H9 (cell line): ENCODE measurements around the gene SORD. TPM values are rescaled to one million over a fixed set of nuclear protein-coding genes. Genes with fewer than 3 reads are reported as not detected.

Experiments
- DNase-seq: peaks from one replicate; pipeline ENCODE4 v3.0.0-alpha.2; 2017
- H2AFZ ChIP-seq: one replicate; pipeline ENCODE4 v1.6.1; 2013; ENCODE audit warnings: mild to moderate bottlenecking, low read length, control low read depth, moderate library complexity
- H2AK5ac ChIP-seq: 2 replicates; pipeline ENCODE4 v1.6.1; 2013; ENCODE audit warnings: low read length, control low read depth, mixed read lengths; ENCODE audit not compliant: insufficient read length
- H2BK120ac ChIP-seq: one replicate; pipeline ENCODE4 v1.6.1; 2013; ENCODE audit warnings: low read depth, mild to moderate bottlenecking, low read length, control low read depth, inconsistent platforms; ENCODE audit not compliant: poor library complexity, severe bottlenecking
- H2BK12ac ChIP-seq: 2 replicates; pipeline ENCODE4 v1.6.1; 2013; ENCODE audit warnings: low read length, control low read depth, mixed read lengths, low read depth; ENCODE audit not compliant: insufficient read length
- H2BK15ac ChIP-seq: 2 replicates; pipeline ENCODE4 v1.6.1; 2013; ENCODE audit warnings: low read depth, low read length, control low read depth
- H2BK20ac ChIP-seq: one replicate; pipeline ENCODE4 v1.6.1; 2013; ENCODE audit warnings: low read depth, mild to moderate bottlenecking, low read length, control low read depth, inconsistent platforms; ENCODE audit not compliant: poor library complexity, severe bottlenecking
- H2BK5ac ChIP-seq: 2 replicates; pipeline ENCODE4 v1.6.1; 2013; ENCODE audit warnings: low read length, control low read depth, mixed read lengths; ENCODE audit not compliant: insufficient read length
- H3K14ac ChIP-seq: 2 replicates; pipeline ENCODE4 v1.6.1; 2013; ENCODE audit warnings: low read length, control low read depth; ENCODE audit not compliant: insufficient read depth
- H3K18ac ChIP-seq: 2 replicates; pipeline ENCODE4 v1.6.1; 2013; ENCODE audit warnings: low read depth, mild to moderate bottlenecking, mixed read lengths, low read length, control low read depth; ENCODE audit not compliant: insufficient read length
- H3K23ac ChIP-seq: 2 replicates; pipeline ENCODE4 v1.6.1; 2013; ENCODE audit warnings: low read length, control low read depth, mixed read lengths, low read depth; ENCODE audit not compliant: insufficient read length
- H3K23me2 ChIP-seq: 2 replicates; pipeline ENCODE4 v1.6.1; 2013; ENCODE audit warnings: low read depth, mild to moderate bottlenecking, mixed read lengths, low read length, control low read depth; ENCODE audit not compliant: insufficient read length, poor library complexity, severe bottlenecking
- H3K27ac ChIP-seq: 2 replicates; pipeline ENCODE4 v1.5.1; 2013; ENCODE audit warnings: low read length, control low read depth, mixed read lengths, low read depth; ENCODE audit not compliant: insufficient read length
- H3K27me3 ChIP-seq: 2 replicates; pipeline ENCODE4 v1.6.1; 2013; ENCODE audit warnings: low read length, control low read depth, inconsistent platforms; ENCODE audit not compliant: insufficient read depth
- H3K4ac ChIP-seq: 2 replicates; pipeline ENCODE4 v1.6.1; 2013; ENCODE audit warnings: low read depth, mild to moderate bottlenecking, control low read depth, inconsistent platforms, low read length, moderate library complexity
- H3K4me1 ChIP-seq: 2 replicates; pipeline ENCODE4 v1.6.1; 2013; ENCODE audit warnings: low read length, control low read depth, inconsistent platforms; ENCODE audit not compliant: insufficient read depth
- H3K4me2 ChIP-seq: 2 replicates; pipeline ENCODE4 v1.6.1; 2013; ENCODE audit warnings: low read length, control low read depth, mixed read lengths; ENCODE audit not compliant: insufficient read length, insufficient read depth
- H3K56ac ChIP-seq: 2 replicates; pipeline ENCODE4 v1.6.1; 2013; ENCODE audit warnings: low read depth, mild to moderate bottlenecking, mixed read lengths, low read length, control low read depth; ENCODE audit not compliant: insufficient read length
- H3K79me1 ChIP-seq: 2 replicates; pipeline ENCODE4 v1.6.1; 2013; ENCODE audit warnings: low read depth, mild to moderate bottlenecking, moderate library complexity, low read length, control low read depth, inconsistent platforms; ENCODE audit not compliant: insufficient read depth, poor library complexity, severe bottlenecking
- H3K79me2 ChIP-seq: 2 replicates; pipeline ENCODE4 v1.6.1; 2013; ENCODE audit warnings: low read length, control low read depth, inconsistent platforms; ENCODE audit not compliant: insufficient read depth
- H3K9ac ChIP-seq: 2 replicates; pipeline ENCODE4 v1.6.1; 2013; ENCODE audit warnings: low read length, control low read depth, mixed read lengths; ENCODE audit not compliant: insufficient read length; ENCODE audit errors: extremely low read depth
- H3K9me3 ChIP-seq: one replicate; pipeline ENCODE4 v1.6.1; 2013; ENCODE audit warnings: low read depth, low read length, inconsistent platforms; ENCODE audit not compliant: control insufficient read depth
- H3T11ph ChIP-seq: one replicate; pipeline ENCODE4 v1.6.1; 2013; ENCODE audit warnings: mild to moderate bottlenecking, low read length, control low read depth, inconsistent platforms
- H4K20me1 ChIP-seq: one replicate; pipeline ENCODE4 v1.6.1; 2013; ENCODE audit not compliant: control insufficient read depth, insufficient read length, insufficient read depth
- H4K5ac ChIP-seq: 2 replicates; pipeline ENCODE4 v1.6.1; 2013; ENCODE audit warnings: low read depth, mild to moderate bottlenecking, mixed read lengths, low read length, control low read depth; ENCODE audit not compliant: insufficient read length
- H4K8ac ChIP-seq: replicated peaks from 2 replicates; pipeline ENCODE4 v1.6.1; 2013; ENCODE audit warnings: low read length, control low read depth, mixed read lengths, low read depth; ENCODE audit not compliant: insufficient read length
- H4K91ac ChIP-seq: 2 replicates; pipeline ENCODE4 v1.6.1; 2013; ENCODE audit warnings: low read depth, mild to moderate bottlenecking, moderate library complexity, mixed read lengths, low read length, control low read depth; ENCODE audit not compliant: insufficient read length
- H3K27ac Mint-ChIP-seq, 3 experiments: 2 replicates in 2 of 3; 3 replicates in 1 of 3; pipeline ENCODE4 v1.8.0; 2020 to 2021; ENCODE audit warnings: mixed read lengths in 3 of 3, mild to moderate bottlenecking in 1 of 3, moderate library complexity in 1 of 3
- H3K27me3 Mint-ChIP-seq: 2 replicates; pipeline ENCODE4 v1.8.0; 2021; ENCODE audit warnings: low read depth, mild to moderate bottlenecking, moderate library complexity, mixed read lengths
- H3K36me3 Mint-ChIP-seq, 3 experiments: 2 replicates in 2 of 3; 3 replicates in 1 of 3; pipeline ENCODE4 v1.8.0; 2020 to 2021; ENCODE audit warnings: low read depth in 3 of 3, mixed read lengths in 3 of 3; ENCODE audit not compliant: insufficient read depth in 1 of 3
- H3K4me1 Mint-ChIP-seq, 2 experiments: 2 replicates each; pipeline ENCODE4 v1.8.0; 2020; ENCODE audit warnings: mixed read lengths in 2 of 2
- H3K4me3 Mint-ChIP-seq, 2 experiments: 2 replicates in 1 of 2; 3 replicates in 1 of 2; pipeline ENCODE4 v1.8.0; 2020 to 2021; ENCODE audit warnings: mild to moderate bottlenecking in 2 of 2, mixed read lengths in 2 of 2, moderate library complexity in 1 of 2
- H3K9me3 Mint-ChIP-seq, 2 experiments: 2 replicates in 1 of 2; 3 replicates in 1 of 2; pipeline ENCODE4 v1.8.0; 2020; ENCODE audit warnings: mild to moderate bottlenecking in 2 of 2, mixed read lengths in 2 of 2, moderate library complexity in 1 of 2
- WGBS: extraction: QIAGEN DNeasy Blood & Tissue Kit; methylation state at CpG from one replicate; pipeline ENCODE4 v1.1.7; 2013; ENCODE audit warnings: missing lambda C conversion rate, low lambda C conversion rate, mixed read lengths; ENCODE audit not compliant: insufficient read length; ENCODE audit errors: extremely low coverage; 5-methylcytosine and 5-hydroxymethylcytosine counted together
- total RNA-seq: library from RNA; stranded (reverse); gene quantifications from 2 replicates; pipeline ENCODE4 v1.2.1, GENCODE V29; 2021
- TF ChIP-seq, protein P1 (sequence below): fragments of 200-600 bp; sonication (generic); conservative IDR thresholded peaks from 3 replicates; pipeline ENCODE4 v1.8.0; 2021; ENCODE audit warnings: antibody characterized with exemption, mild to moderate bottlenecking

The SORD gene
- total RNA-seq, 1 experiment from 2014 or later = 35.2 TPM

GRCh38 chr15:45121020-45121419, 98.0 kb downstream of the SORD start:
- peaks cover 2% of the 10 kb centered on the region for H3K23me2 ChIP-seq
- H2AK5ac ChIP-seq = no peak overlapping the region
- H3K27ac Mint-ChIP-seq = no peak overlapping the region
- no peak overlapping the region for H3K27ac ChIP-seq
- no peak overlapping the region for H3K4ac ChIP-seq
- no peak overlapping the region for H2BK120ac ChIP-seq
- no peak overlapping the region for H3K14ac ChIP-seq
- H4K20me1 ChIP-seq = peaks cover 3% of the 10 kb centered on the region
- H2BK12ac ChIP-seq = no peak overlapping the region
- no peak overlapping the region for H3K4me2 ChIP-seq
- no peaks in the 10 kb centered on the region for H3K9me3 ChIP-seq
- no peak overlapping the region for H3K56ac ChIP-seq
- H2BK20ac ChIP-seq = no peak overlapping the region
- no peak overlapping the region for H4K8ac ChIP-seq
- H3K36me3 Mint-ChIP-seq = no peaks in the 10 kb centered on the region; a peak in 2 of 7 replicates
- peaks cover 28% of the 10 kb centered on the region for H3K27me3 ChIP-seq
- DNase-seq = no peak
- H3K4me1 Mint-ChIP-seq = peaks cover 2 to 12% of the 10 kb centered on the region in 2 experiments; a peak in 3 of 4 replicates
- peaks cover 81% of the 10 kb centered on the region for H3K27me3 Mint-ChIP-seq
- TF ChIP-seq, protein P1, sequence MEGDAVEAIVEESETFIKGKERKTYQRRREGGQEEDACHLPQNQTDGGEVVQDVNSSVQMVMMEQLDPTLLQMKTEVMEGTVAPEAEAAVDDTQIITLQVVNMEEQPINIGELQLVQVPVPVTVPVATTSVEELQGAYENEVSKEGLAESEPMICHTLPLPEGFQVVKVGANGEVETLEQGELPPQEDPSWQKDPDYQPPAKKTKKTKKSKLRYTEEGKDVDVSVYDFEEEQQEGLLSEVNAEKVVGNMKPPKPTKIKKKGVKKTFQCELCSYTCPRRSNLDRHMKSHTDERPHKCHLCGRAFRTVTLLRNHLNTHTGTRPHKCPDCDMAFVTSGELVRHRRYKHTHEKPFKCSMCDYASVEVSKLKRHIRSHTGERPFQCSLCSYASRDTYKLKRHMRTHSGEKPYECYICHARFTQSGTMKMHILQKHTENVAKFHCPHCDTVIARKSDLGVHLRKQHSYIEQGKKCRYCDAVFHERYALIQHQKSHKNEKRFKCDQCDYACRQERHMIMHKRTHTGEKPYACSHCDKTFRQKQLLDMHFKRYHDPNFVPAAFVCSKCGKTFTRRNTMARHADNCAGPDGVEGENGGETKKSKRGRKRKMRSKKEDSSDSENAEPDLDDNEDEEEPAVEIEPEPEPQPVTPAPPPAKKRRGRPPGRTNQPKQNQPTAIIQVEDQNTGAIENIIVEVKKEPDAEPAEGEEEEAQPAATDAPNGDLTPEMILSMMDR = no peak
- no peaks in the 10 kb centered on the region for H3K4me1 ChIP-seq
- peaks cover 6 to 9% of the 10 kb centered on the region in 2 experiments for H3K9me3 Mint-ChIP-seq
- H3T11ph ChIP-seq = no peak overlapping the region
- H3K79me2 ChIP-seq = no peaks in the 10 kb centered on the region
- WGBS = no CpG with 5 or more reads among the region's 3 CpGs
- H3K18ac ChIP-seq = no peak overlapping the region
- H2BK15ac ChIP-seq = no peak overlapping the region
- no peak overlapping the region for H3K23ac ChIP-seq
- H2BK5ac ChIP-seq = no peak overlapping the region
- H4K91ac ChIP-seq = no peak overlapping the region
- H4K5ac ChIP-seq = no peak overlapping the region
- no peak overlapping the region for H3K9ac ChIP-seq
- H3K79me1 ChIP-seq = no peaks in the 10 kb centered on the region
- no peak overlapping the region for H3K4me3 Mint-ChIP-seq
- H2AFZ ChIP-seq = no peak overlapping the region
